ENCODE measurements around the gene NMRAL1. TPM values are rescaled to one million over a fixed set of nuclear protein-coding genes. Genes with fewer than 3 reads are reported as not detected.

Gene NMRAL1
- total and polyA plus RNA-seq, 10 of the 15 experiments (the other 5 are each of a cell fraction or from before 2014, with no cell fraction given): 4.8 to 102 (median 62.5) TPM

GRCh38 chr16:4450430-4450829 lies 24.0 kb downstream of the NMRAL1 start:
- H3K36me3 ChIP-seq (ENCODE audit: control insufficient read depth in 2 of 2, insufficient read depth in 2 of 2, low read length in 1 of 2): peaks cover 22 to 23% of the 10 kb centered on the region in 2 experiments; a peak in 3 of 4 replicates
- 97% methylated on average over 11 of the region's 14 CpGs for WGBS (ENCODE audit: insufficient coverage, insufficient replicate concordance, low lambda C conversion rate, missing lambda C conversion rate)
- no peaks in the 10 kb centered on the region; the same call in 1 of the 2 replicates for H4K20me1 ChIP-seq (ENCODE audit: control insufficient read depth, insufficient read depth)
- ATAC-seq (no peak), DNase-seq (ENCODE audit: low read depth, low spot score) (no peak), FAIRE-seq (no peak)
- H3K4me2 ChIP-seq (ENCODE audit: control insufficient read depth, insufficient read depth): no peak overlapping the region
- H2AFZ ChIP-seq (ENCODE audit: control insufficient read depth, low read depth, low read length): no peak overlapping the region
- H3K27ac ChIP-seq (ENCODE audit: control insufficient read depth, insufficient read depth): no peak overlapping the region
- ChIA-PET CTCF (interaction anchor here (0.6 to 1.4 kb wide), 2 partner anchors 9 to 449 kb away, joined by 3 to 4 read pairs; no protein-coding TSS in a partner anchor), RAD21 (ENCODE audit: unreplicated experiment) (no interaction called here), SMC1A (ENCODE audit: uncharacterized antibody, unreplicated experiment) (interaction anchor here (0.9 kb wide), 1 partner anchor 9 kb away, joined by 3 read pairs; no protein-coding TSS in a partner anchor), POLR2A (no interaction called here)
- H3K4me3 ChIP-seq: no peak overlapping the region
- in situ Hi-C loops (cut with MboI) (no loop called here), intact Hi-C loops (cut with micrococcal nuclease; ENCODE audit: unreplicated experiment) (no loop called here)
- H3K9ac ChIP-seq (ENCODE audit: control insufficient read depth, insufficient read depth, low read length): no peak overlapping the region
- H3K27me3 ChIP-seq (replicated peaks in 1 of 2; ENCODE audit: control insufficient read depth in 2 of 2, insufficient read depth in 2 of 2, low read length in 1 of 2): no peaks in the 10 kb centered on the region
- H3K4me1 ChIP-seq (ENCODE audit: control insufficient read depth, insufficient read depth, low read length): no peaks in the 10 kb centered on the region
- no TSS peak for BruUV-seq (replicated peaks)
- no peak for TF ChIP-seq MYC (IDR thresholded peaks at IDR 0.05; ENCODE audit: insufficient read depth, insufficient read length, insufficient replicate concordance, low read length, severe bottlenecking)
- TF ChIP-seq ZBTB11 (CRISPR knock-in tag; IDR thresholded peaks at IDR 0.05): no peak
- TF ChIP-seq, protein P1, sequence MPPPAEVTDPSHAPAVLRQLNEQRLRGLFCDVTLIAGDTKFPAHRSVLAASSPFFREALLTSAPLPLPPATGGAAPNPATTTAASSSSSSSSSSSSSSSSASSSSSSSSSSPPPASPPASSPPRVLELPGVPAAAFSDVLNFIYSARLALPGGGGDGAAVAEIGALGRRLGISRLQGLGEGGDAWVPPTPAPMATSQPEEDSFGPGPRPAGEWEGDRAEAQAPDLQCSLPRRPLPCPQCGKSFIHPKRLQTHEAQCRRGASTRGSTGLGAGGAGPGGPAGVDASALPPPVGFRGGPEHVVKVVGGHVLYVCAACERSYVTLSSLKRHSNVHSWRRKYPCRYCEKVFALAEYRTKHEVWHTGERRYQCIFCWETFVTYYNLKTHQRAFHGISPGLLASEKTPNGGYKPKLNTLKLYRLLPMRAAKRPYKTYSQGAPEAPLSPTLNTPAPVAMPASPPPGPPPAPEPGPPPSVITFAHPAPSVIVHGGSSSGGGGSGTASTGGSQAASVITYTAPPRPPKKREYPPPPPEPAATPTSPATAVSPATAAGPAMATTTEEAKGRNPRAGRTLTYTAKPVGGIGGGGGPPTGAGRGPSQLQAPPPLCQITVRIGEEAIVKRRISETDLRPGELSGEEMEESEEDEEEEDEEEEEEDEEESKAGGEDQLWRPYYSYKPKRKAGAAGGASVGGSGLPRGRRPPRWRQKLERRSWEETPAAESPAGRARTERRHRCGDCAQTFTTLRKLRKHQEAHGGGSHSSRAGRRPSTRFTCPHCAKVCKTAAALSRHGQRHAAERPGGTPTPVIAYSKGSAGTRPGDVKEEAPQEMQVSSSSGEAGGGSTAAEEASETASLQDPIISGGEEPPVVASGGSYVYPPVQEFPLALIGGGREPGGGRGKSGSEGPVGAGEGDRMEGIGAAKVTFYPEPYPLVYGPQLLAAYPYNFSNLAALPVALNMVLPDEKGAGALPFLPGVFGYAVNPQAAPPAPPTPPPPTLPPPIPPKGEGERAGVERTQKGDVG (CRISPR knock-in tag; IDR thresholded peaks at IDR 0.05): no peak
- TF ChIP-seq BCL3 (IDR thresholded peaks at IDR 0.05; ENCODE audit: borderline replicate concordance, insufficient read depth, low read depth, low read length, poor library complexity, severe bottlenecking): no peak
- no peak for TF ChIP-seq KDM1A (IDR thresholded peaks at IDR 0.05; ENCODE audit: borderline replicate concordance)
- no peak for TF ChIP-seq JUNB (IDR thresholded peaks at IDR 0.05)
- TF ChIP-seq, protein P2, sequence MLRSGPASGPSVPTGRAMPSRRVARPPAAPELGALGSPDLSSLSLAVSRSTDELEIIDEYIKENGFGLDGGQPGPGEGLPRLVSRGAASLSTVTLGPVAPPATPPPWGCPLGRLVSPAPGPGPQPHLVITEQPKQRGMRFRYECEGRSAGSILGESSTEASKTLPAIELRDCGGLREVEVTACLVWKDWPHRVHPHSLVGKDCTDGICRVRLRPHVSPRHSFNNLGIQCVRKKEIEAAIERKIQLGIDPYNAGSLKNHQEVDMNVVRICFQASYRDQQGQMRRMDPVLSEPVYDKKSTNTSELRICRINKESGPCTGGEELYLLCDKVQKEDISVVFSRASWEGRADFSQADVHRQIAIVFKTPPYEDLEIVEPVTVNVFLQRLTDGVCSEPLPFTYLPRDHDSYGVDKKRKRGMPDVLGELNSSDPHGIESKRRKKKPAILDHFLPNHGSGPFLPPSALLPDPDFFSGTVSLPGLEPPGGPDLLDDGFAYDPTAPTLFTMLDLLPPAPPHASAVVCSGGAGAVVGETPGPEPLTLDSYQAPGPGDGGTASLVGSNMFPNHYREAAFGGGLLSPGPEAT (IDR thresholded peaks at IDR 0.05; ENCODE audit: low read depth): no peak
- TF ChIP-seq RELA (IDR thresholded peaks at IDR 0.05; ENCODE audit: borderline replicate concordance, partially characterized antibody): no peak
- TF ChIP-seq YBX1 (IDR thresholded peaks at IDR 0.05): no peak
- TF ChIP-seq STAT3 (IDR thresholded peaks at IDR 0.05; ENCODE audit: low read depth, low read length): no peak
- no peaks in the 10 kb centered on the region for H3K79me2 ChIP-seq (ENCODE audit: control insufficient read depth, insufficient read depth, low read length)
- H3K9me3 ChIP-seq (replicated peaks; ENCODE audit: control insufficient read depth, insufficient read depth, low read length): no peaks in the 10 kb centered on the region

All from GM12878 (cell line).